Uterus (tissue), 4 donors: Measurements from ENCODE around the gene ENPP3. TPM values are rescaled to one million over a fixed set of nuclear protein-coding genes. Genes with fewer than 3 reads are reported as not detected.

ENCODE experiments used
- DNase-seq, 2 donors: peaks; one replicate each; pipeline ENCODE4 v3.0.0-alpha.2; 2019 to 2020
- H3K27ac ChIP-seq, 2 donors: fragments of 200-600 bp; sonication (generic); 1 replicate in 1 of 2; 2 replicates in 1 of 2; pipeline ENCODE4 v1.5.1; 2016 to 2018
- H3K27me3 ChIP-seq, 2 donors: fragments of 200-600 bp; sonication (generic); one replicate each; pipeline ENCODE4 v1.5.1; 2018 to 2019; ENCODE audit warnings: control low read depth in 1 of 2
- H3K36me3 ChIP-seq, 2 donors: fragments of 200-600 bp; sonication (generic); one replicate each; pipeline ENCODE4 v1.5.1; 2019; ENCODE audit warnings: control low read depth in 1 of 2
- H3K4me1 ChIP-seq, 2 donors: fragments of 200-600 bp; sonication (generic); one replicate each; pipeline ENCODE4 v1.5.1; 2018 to 2019; ENCODE audit warnings: control low read depth in 1 of 2
- H3K4me3 ChIP-seq, 2 donors: fragments of 200-600 bp; sonication (generic); 1 replicate in 1 of 2; 2 replicates in 1 of 2; pipeline ENCODE4 v1.5.1; 2018 to 2019; ENCODE audit warnings: mild to moderate bottlenecking in 1 of 2
- H3K9me3 ChIP-seq, 2 donors: fragments of 200-600 bp; sonication (generic); one replicate each; pipeline ENCODE4 v1.5.1; 2019; ENCODE audit warnings: control low read depth in 1 of 2
- POLR2A ChIP-seq, 2 donors: fragments of 450-650 bp; IDR thresholded peaks; one replicate each; pipeline ENCODE4 v1.6.1; 2016; ENCODE audit warnings: antibody characterized with exemption in 2 of 2, mild to moderate bottlenecking in 1 of 2, moderate library complexity in 1 of 2
- intact Hi-C: fragments of 100-400 bp; cut with DNase I; formaldehyde crosslinking; loops from one replicate; pipeline ENCODE4 v1.15.1; 2023; ENCODE audit warnings: low total_unique reads
- total RNA-seq, 4 donors: library from RNA; depleted of rRNA in 3 of 4; stranded (reverse); fragments of >200 nt in 3 of 4; gene quantifications; one replicate each; pipeline versions ENCODE4 v1.1.0 to v1.2.4, GENCODE V29; 2014 to 2023
- TF ChIP-seq, protein P1 (sequence below), 4 experiments: fragments of 200-600 bp in 2 of 4; fragments of 450-650 bp in 2 of 4; sonication (generic) in 2 of 4; IDR thresholded peaks; one replicate each; pipeline ENCODE4 v1.5.1; 2016 to 2019; ENCODE audit warnings: antibody characterized with exemption in 4 of 4, mild to moderate bottlenecking in 2 of 4, moderate library complexity in 1 of 4
- donor health status: DM: yes; HTN: yes; CAD: no.

Gene ENPP3
- total RNA-seq, 4 donors from 2014 or later: 0.40 to 7.2 (median 4.2) TPM

DNA sequence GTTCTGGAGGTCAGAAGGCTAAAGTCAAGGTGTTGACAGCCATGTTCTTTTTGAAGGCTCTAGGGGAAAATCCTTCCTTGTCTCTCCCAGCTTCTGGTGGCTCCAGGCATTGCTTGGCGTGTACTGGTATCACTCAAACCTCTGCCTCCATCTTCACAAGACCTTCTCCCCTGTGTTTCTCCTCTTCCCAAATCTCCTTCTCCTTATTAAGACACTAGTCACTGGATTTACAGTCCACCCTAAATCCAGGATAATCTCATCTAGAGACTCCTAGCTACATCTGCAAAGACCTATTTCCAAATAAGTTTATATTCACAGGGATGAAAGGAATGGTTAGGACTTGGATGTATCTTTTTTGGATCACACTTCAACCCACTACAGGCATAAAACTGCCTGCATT, 99.7 kb downstream of the ENPP3 start:
- H3K27ac ChIP-seq: no peak overlapping the region
- H3K4me1 ChIP-seq: no peaks in the 10 kb centered on the region
- intact Hi-C loops: no loop called here
- no peak for DNase-seq
- no peaks in the 10 kb centered on the region for H3K9me3 ChIP-seq
- H3K27me3 ChIP-seq: no peaks in the 10 kb centered on the region
- H3K36me3 ChIP-seq: no peaks in the 10 kb centered on the region
- no peak overlapping the region for H3K4me3 ChIP-seq
- TF ChIP-seq POLR2A (IDR thresholded peaks at IDR 0.05): no peak
- TF ChIP-seq, protein P1, sequence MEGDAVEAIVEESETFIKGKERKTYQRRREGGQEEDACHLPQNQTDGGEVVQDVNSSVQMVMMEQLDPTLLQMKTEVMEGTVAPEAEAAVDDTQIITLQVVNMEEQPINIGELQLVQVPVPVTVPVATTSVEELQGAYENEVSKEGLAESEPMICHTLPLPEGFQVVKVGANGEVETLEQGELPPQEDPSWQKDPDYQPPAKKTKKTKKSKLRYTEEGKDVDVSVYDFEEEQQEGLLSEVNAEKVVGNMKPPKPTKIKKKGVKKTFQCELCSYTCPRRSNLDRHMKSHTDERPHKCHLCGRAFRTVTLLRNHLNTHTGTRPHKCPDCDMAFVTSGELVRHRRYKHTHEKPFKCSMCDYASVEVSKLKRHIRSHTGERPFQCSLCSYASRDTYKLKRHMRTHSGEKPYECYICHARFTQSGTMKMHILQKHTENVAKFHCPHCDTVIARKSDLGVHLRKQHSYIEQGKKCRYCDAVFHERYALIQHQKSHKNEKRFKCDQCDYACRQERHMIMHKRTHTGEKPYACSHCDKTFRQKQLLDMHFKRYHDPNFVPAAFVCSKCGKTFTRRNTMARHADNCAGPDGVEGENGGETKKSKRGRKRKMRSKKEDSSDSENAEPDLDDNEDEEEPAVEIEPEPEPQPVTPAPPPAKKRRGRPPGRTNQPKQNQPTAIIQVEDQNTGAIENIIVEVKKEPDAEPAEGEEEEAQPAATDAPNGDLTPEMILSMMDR (IDR thresholded peaks at IDR 0.05): no peak

DNA sequence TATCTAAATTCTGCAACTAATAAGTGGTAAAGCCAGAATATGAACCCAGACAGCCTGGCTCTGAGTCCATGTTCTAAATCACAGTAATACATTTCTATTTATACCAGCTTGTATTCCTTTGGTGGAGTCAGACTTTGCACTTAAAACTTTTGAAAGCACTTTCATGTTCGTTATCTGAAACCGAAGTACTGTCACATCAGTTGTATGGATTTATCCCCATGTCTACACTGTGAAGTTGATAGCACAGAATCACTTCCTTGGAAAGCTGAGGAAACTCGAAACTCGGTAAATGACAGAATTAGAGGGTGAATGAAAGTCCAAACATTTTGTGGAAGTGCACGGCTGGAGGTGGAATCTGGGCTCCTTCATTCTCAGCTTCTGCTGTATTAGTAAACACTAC, 102.0 kb downstream of the ENPP3 start:
- Histone ChIP-seq H3K36me3 (no peaks in the 10 kb centered on the region), H3K9me3 (no peaks in the 10 kb centered on the region), H3K27me3 (no peaks in the 10 kb centered on the region), H3K27ac (no peak overlapping the region), H3K4me3 (no peak overlapping the region), H3K4me1 (no peaks in the 10 kb centered on the region)
- no peak for DNase-seq
- intact Hi-C loops: no loop called here
- TF ChIP-seq, protein P1 (IDR thresholded peaks at IDR 0.05): no peak
- no peak for TF ChIP-seq POLR2A (IDR thresholded peaks at IDR 0.05)

- intact Hi-C loops: no loop called here
These were observed 103.1 kb downstream of the ENPP3 start for GRCh38 chr6:131740161-131740560.

DNA sequence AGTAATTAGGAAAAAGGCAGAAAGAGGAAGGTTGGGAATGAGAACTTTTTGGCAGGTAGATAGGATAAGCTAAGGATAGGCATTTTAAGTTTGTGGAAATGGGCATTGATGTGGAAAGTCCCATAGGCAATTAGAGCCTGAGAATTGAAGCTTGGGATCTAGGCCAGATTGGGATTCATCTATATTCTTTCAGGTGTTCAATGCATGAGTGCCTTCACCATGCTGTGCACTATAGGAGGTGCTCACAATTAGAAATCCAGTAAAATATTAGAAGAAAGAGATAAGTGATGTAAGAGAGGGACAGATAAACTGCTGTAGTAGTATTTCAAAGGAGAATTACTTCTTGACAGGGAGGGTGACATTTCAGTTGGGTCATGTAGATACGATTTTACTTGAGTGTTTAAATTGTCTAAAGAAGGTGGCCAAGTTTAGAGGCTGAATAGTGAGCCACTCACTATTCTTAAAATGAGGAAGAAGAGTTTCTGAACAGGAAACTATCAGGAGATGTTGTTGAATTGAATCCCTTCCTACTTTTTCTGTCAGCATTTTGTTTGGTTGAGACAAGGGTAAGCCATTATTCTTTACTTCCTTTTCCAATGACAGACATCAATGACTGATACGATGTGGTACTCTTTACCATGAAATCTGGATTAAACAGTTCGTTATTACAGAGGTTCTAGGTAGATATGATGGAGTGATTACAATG, 104.7 kb downstream of the ENPP3 start:
- TF ChIP-seq POLR2A (IDR thresholded peaks at IDR 0.05): no peak
- TF ChIP-seq, protein P1 (IDR thresholded peaks at IDR 0.05): no peak

More at GRCh38 chr6:131740161-131740560, 103.1 kb downstream of the ENPP3 start:
- Histone ChIP-seq H3K9me3 (no peaks in the 10 kb centered on the region), H3K36me3 (no peaks in the 10 kb centered on the region), H3K4me1 (no peaks in the 10 kb centered on the region), H3K27ac (no peak overlapping the region), H3K4me3 (no peak overlapping the region), H3K27me3 (no peaks in the 10 kb centered on the region)
- no peak for DNase-seq
- TF ChIP-seq, protein P1 (IDR thresholded peaks at IDR 0.05): no peak
- TF ChIP-seq POLR2A (IDR thresholded peaks at IDR 0.05): no peak

DNA sequence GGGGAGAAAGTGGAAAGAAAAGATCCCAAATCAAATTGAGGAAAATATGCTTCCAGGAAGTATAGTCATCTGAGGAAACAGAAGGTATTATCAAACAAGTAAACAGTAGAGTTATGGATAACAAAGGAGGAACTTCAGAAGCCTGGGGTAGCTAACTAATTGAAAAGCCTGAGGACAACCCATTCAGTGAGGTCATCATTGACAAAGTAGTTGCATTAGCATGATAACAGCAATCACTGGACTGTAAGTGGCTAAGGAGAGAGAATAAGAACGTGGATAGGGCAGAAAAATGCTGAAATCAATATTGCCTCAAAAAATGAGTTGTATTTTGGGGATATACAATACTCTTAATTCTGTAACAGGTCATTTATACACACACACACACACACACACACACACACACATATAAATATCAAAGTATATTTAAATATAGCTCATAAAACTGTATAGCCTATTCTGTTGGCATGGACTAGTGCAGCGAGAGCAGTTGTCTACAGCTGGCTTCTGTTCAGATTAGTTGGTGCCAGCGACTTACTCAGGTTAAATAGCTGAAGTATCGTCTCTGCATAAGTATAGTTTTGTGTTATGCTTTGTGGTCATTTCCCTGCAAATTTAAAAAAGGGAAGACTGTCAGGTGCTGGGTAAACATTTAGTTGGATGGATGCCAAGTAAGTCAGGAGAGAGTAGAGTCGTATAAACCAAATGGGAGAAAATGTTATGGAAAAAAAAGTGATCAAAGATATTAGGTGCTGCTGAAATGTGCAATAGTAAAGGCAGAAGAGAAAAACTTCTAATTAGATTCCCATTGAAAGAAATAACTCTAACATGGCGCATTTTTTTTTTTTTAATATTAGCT, 107.6 kb downstream of the ENPP3 start:
- H3K4me1 ChIP-seq: peaks cover 0 to 11% of the 10 kb centered on the region in 2 donors
- intact Hi-C loops: no loop called here
- H3K9me3 ChIP-seq: no peaks in the 10 kb centered on the region
- no peak overlapping the region for H3K27ac ChIP-seq
- no peaks in the 10 kb centered on the region for H3K36me3 ChIP-seq
- no peak for DNase-seq
- H3K27me3 ChIP-seq: no peaks in the 10 kb centered on the region
- no peak overlapping the region for H3K4me3 ChIP-seq
- TF ChIP-seq, protein P1 (IDR thresholded peaks at IDR 0.05): no peak
- no peak for TF ChIP-seq POLR2A (IDR thresholded peaks at IDR 0.05)

More for the DNA sequence above, 104.7 kb downstream of the ENPP3 start:
- DNase-seq: no peak
- no peak overlapping the region for H3K27ac ChIP-seq
- H3K27me3 ChIP-seq: no peaks in the 10 kb centered on the region
- no peak overlapping the region for H3K4me3 ChIP-seq
- no peaks in the 10 kb centered on the region for H3K36me3 ChIP-seq
- intact Hi-C loops: no loop called here
- H3K9me3 ChIP-seq: no peaks in the 10 kb centered on the region
- peaks cover 0 to 4% of the 10 kb centered on the region in 2 donors for H3K4me1 ChIP-seq
